ENCODE data around the gene BMPR1A.

Gene BMPR1A

GRCh38 chr10:86899670-86900276 is 143.4 kb downstream of the BMPR1A start:
- H2AFZ ChIP-seq (ENCODE audit: low read depth, low read length) = no peak overlapping the region
- H3K4me3 ChIP-seq (ENCODE audit: low read length) = no peak overlapping the region
- H3K9me3 ChIP-seq (ENCODE audit: insufficient read depth, low read length) = no peaks in the 10 kb centered on the region
- H3K4me1 ChIP-seq (ENCODE audit: low read length) = no peaks in the 10 kb centered on the region
- H3K27me3 ChIP-seq (ENCODE audit: low read depth, low read length) = no peaks in the 10 kb centered on the region
- H3K4me2 ChIP-seq (ENCODE audit: low read length) = no peak overlapping the region
- H3K36me3 ChIP-seq (replicated peaks; ENCODE audit: low read depth, low read length) = peaks cover 10% of the 10 kb centered on the region
- peaks cover 3% of the 10 kb centered on the region; the same call in 1 of the 2 replicates for H4K20me1 ChIP-seq (ENCODE audit: insufficient read depth, low read length)
- H3K27ac ChIP-seq (ENCODE audit: low read length) = no peak overlapping the region
- no peaks in the 10 kb centered on the region for H3K79me2 ChIP-seq (ENCODE audit: low read length)
- TF ChIP-seq CTCF (IDR thresholded peaks at IDR 0.05; ENCODE audit: low read depth, low read length) (peak; percentile 66), EZH2phosphoT487 (IDR thresholded peaks at IDR 0.05; ENCODE audit: low read depth) (no peak)
- H3K9ac ChIP-seq (ENCODE audit: low read length) = no peak overlapping the region

GRCh38 chr10:86900955-86901354 is 144.5 kb downstream of the BMPR1A start:
- no peaks in the 10 kb centered on the region for H3K27me3 ChIP-seq (ENCODE audit: low read depth, low read length)
- no peaks in the 10 kb centered on the region for H3K9me3 ChIP-seq (ENCODE audit: insufficient read depth, low read length)
- peaks cover 17% of the 10 kb centered on the region for H3K36me3 ChIP-seq (replicated peaks; ENCODE audit: low read depth, low read length)
- no peak overlapping the region for H3K27ac ChIP-seq (ENCODE audit: low read length)
- H3K4me3 ChIP-seq (ENCODE audit: low read length) = no peak overlapping the region
- H4K20me1 ChIP-seq (ENCODE audit: insufficient read depth, low read length) = peaks cover 3% of the 10 kb centered on the region; the same call in 1 of the 2 replicates
- H3K4me2 ChIP-seq (ENCODE audit: low read length) = no peak overlapping the region
- H2AFZ ChIP-seq (ENCODE audit: low read depth, low read length) = no peak overlapping the region
- no peaks in the 10 kb centered on the region for H3K4me1 ChIP-seq (ENCODE audit: low read length)
- TF ChIP-seq EZH2phosphoT487 (IDR thresholded peaks at IDR 0.05; ENCODE audit: low read depth) (no peak), CTCF (IDR thresholded peaks at IDR 0.05; ENCODE audit: low read depth, low read length) (no peak)
- H3K9ac ChIP-seq (ENCODE audit: low read length) = no peak overlapping the region
- no peaks in the 10 kb centered on the region for H3K79me2 ChIP-seq (ENCODE audit: low read length)

- H3K79me2 ChIP-seq (ENCODE audit: low read length) = no peaks in the 10 kb centered on the region
- H3K4me2 ChIP-seq (ENCODE audit: low read length) = no peak overlapping the region
- H2AFZ ChIP-seq (ENCODE audit: low read depth, low read length) = no peak overlapping the region
- H3K27me3 ChIP-seq (ENCODE audit: low read depth, low read length) = no peaks in the 10 kb centered on the region
- no peak overlapping the region for H3K9ac ChIP-seq (ENCODE audit: low read length)
- H3K4me3 ChIP-seq (ENCODE audit: low read length) = no peak overlapping the region
- H3K36me3 ChIP-seq (replicated peaks; ENCODE audit: low read depth, low read length) = peaks cover 24% of the 10 kb centered on the region
- H4K20me1 ChIP-seq (ENCODE audit: insufficient read depth, low read length) = no peaks in the 10 kb centered on the region
- no peaks in the 10 kb centered on the region for H3K4me1 ChIP-seq (ENCODE audit: low read length)
- H3K9me3 ChIP-seq (ENCODE audit: insufficient read depth, low read length) = no peaks in the 10 kb centered on the region
- H3K27ac ChIP-seq (ENCODE audit: low read length) = no peak overlapping the region
- no peak for TF ChIP-seq EZH2phosphoT487 (IDR thresholded peaks at IDR 0.05; ENCODE audit: low read depth)
- TF ChIP-seq CTCF (IDR thresholded peaks at IDR 0.05; ENCODE audit: low read depth, low read length) = no peak
Observed at GRCh38 chr10:86904600-86904999, 148.2 kb downstream of the BMPR1A start.

GRCh38 chr10:86905429-86905828 is 149.0 kb downstream of the BMPR1A start:
- H3K27me3 ChIP-seq (ENCODE audit: low read depth, low read length) = no peaks in the 10 kb centered on the region
- H3K4me1 ChIP-seq (ENCODE audit: low read length) = no peaks in the 10 kb centered on the region
- H3K4me3 ChIP-seq (ENCODE audit: low read length) = no peak overlapping the region
- H3K9ac ChIP-seq (ENCODE audit: low read length) = no peak overlapping the region
- no peak for TF ChIP-seq EZH2phosphoT487 (IDR thresholded peaks at IDR 0.05; ENCODE audit: low read depth)
- no peak for TF ChIP-seq CTCF (IDR thresholded peaks at IDR 0.05; ENCODE audit: low read depth, low read length)
- no peaks in the 10 kb centered on the region for H3K9me3 ChIP-seq (ENCODE audit: insufficient read depth, low read length)
- no peak overlapping the region for H3K4me2 ChIP-seq (ENCODE audit: low read length)
- H3K79me2 ChIP-seq (ENCODE audit: low read length) = no peaks in the 10 kb centered on the region
- H4K20me1 ChIP-seq (ENCODE audit: insufficient read depth, low read length) = no peaks in the 10 kb centered on the region
- no peak overlapping the region for H2AFZ ChIP-seq (ENCODE audit: low read depth, low read length)
- peaks cover 22% of the 10 kb centered on the region for H3K36me3 ChIP-seq (replicated peaks; ENCODE audit: low read depth, low read length)
- H3K27ac ChIP-seq (ENCODE audit: low read length) = no peak overlapping the region

Measured in OCI-LY3 (cell line).